Esophagus squamous epithelium (tissue), 4 donors: ENCODE results near the gene TEAD1.

Source experiments
- CTCF ChIP-seq, 6 experiments: fragments of 450-650 bp in 4 of 6; fragments of 200-600 bp in 2 of 6; sonication (generic) in 2 of 6; IDR thresholded peaks; one replicate each; pipeline ENCODE4 v1.5.1; 2016 to 2019; ENCODE audit warnings: antibody characterized with exemption in 6 of 6, mild to moderate bottlenecking in 4 of 6, moderate library complexity in 4 of 6
- POLR2A ChIP-seq, 4 donors: fragments of 450-650 bp; IDR thresholded peaks; one replicate each; pipeline ENCODE4 v1.6.1; 2017; ENCODE audit warnings: antibody characterized with exemption in 4 of 4, mild to moderate bottlenecking in 4 of 4, moderate library complexity in 3 of 4

- TF ChIP-seq POLR2A (IDR thresholded peaks at IDR 0.05) (no peak), CTCF (IDR thresholded peaks at IDR 0.05) (no peak)
Measured at GRCh38 chr11:12754582-12755234, 80.5 kb downstream of the TEAD1 start.
